GM21528 (cell line): ENCODE results near the gene BACH2.

Experiments used
- ATAC-seq: cut with Tn5 transposase; IDR thresholded peaks from one replicate; pipeline ENCODE4 v1.9.1; 2021; ENCODE audit warnings: mild to moderate bottlenecking, moderate library complexity; ENCODE audit not compliant: unreplicated experiment, low FRiP score

The BACH2 gene

GRCh38 chr6:90015883-90016282 is 280.8 kb downstream of the BACH2 start:
- no peak for ATAC-seq

- ATAC-seq: no peak
Measured at GRCh38 chr6:90008908-90009501, 287.6 kb downstream of the BACH2 start.

- ATAC-seq: no peak
Measured at GRCh38 chr6:90008189-90008907, 288.3 kb downstream of the BACH2 start.

- no peak for ATAC-seq
Measured at GRCh38 chr6:90005048-90005827, 291.4 kb downstream of the BACH2 start.

DNA sequence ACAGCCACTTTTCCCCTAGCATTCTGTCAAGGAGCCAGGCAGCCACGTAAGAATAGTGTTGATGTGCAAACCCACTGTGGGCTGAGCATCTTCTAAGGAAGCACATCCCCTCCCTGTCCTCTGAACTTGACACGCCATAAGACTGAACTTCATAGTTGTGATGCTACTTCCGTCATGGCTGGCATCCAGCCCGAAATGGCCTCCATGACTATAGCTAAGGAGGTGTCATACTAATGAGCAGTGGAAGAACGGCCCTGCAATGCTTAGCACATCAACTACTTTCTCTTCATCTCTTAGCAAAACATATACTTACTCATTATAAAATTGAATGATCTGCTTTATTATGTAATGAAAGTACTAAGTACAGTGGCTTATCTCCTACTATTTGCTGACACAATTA is 292.1 kb downstream of the BACH2 start:
- no peak for ATAC-seq

- ATAC-seq: no peak
Measured at GRCh38 chr6:90003941-90004340, 292.7 kb downstream of the BACH2 start.

DNA sequence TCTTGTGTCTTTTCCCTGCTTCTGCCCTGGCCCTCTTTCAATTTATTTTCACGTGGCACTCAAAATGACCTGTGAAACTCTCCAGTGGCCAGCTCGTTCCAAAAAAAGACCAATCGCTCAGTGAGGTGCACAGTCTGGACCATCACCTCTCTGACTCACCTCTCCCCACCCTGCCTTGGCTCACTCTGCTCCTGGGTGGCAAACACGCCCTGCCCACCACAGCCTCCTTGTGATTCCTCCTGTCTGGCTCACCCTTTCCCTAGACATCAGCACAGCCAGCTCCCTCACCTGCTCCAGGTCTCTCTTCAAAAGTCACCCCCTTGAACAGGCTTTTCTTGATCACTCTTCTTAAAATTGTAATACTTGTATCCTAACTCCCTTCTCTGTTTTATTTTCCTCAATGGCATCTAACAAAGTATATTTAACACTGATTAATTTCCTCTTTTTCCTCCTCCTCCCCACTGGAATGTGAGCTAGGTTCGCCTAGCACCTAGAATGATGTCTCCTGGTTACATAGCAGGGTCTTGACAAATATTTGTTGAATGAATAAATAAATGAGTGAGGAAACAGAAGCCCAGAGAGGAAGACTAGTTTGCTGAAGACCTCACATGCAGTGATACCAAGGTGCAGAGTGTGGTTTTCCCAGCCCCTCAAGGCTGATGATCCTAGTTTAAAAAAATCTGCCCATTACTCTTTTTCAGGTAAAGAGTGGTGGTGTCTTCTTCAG is 293.4 kb downstream of the BACH2 start:
- no peak for ATAC-seq

DNA sequence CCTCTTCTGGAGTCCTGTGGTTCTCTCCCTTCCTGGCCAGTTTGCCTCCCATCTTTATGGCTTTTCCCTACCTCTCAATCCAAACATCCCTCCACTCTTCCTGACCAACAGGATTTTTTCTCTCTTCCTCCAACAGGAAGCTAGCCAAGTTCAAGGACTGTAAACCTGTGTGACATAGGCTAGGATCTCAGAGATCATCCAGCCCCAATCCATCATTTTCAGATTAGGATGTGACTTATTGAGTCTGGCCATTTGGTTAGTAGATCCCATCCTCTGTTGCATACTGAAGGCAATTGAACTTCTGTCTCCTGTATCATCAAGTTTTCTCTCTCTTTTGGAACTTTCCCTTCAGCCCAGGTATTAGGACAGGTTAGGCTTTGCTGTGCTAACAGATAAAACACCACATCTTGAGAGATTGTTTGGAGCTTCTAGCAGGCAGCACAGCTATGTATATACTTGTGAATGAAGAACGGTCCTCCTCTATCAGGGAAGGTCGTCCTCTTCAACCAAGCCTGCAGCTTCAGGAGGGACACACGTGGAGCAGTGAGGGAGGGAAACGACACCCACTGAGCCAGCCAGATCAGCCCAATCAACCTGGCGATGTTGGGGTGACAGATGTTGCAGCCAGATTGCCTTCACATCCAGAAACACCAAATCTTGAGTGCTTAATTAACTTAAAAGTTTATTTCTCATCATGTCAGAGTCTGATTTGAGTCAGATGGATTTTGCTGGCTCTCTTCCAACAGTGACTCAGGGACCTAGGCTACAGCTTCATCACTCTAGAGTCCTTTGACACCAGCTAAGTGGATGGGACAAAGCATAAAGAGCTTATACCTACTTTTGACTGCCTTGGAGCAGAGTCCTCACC is 295.5 kb downstream of the BACH2 start:
- ATAC-seq: no peak

DNA sequence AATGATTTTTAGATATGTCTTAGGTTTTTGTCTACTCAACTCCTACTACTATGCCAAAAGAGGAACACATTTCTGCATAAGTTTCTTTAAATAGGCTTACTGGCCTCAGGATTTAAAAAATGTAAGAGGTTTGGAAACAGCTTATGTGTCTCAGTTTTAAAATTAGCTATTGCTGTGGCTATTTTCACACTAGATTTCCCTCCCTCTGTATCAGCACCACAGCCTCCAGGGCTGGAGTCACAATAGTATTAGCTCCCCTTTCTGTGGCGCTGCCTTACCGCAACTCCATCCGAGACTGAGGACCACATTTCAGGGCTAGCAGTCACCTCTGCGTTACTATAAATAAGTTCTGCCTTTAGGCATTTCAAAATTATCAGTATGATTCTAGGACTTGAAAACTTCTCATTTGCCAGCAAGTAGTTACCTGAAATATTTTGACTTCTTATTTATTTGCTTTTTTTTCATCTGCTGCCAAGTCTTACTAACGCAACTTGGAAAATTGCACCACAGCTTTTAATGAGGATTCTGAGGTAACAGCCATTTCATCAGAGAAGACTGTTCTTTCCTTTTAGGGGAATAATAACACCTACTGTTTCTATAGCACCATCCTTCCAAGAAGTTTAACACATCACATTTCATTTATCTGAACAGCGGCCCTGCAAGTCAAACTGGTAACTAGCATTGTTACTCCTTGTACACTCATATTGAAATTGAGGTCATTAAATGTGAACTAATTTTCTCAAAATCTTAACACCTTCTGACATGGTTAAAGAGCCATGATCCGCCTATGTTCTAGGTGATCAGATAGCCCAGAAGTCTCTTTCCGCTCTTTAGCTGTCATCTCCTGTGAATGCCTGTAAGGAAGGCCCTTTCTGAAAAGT is 296.5 kb downstream of the BACH2 start:
- ATAC-seq: no peak

DNA sequence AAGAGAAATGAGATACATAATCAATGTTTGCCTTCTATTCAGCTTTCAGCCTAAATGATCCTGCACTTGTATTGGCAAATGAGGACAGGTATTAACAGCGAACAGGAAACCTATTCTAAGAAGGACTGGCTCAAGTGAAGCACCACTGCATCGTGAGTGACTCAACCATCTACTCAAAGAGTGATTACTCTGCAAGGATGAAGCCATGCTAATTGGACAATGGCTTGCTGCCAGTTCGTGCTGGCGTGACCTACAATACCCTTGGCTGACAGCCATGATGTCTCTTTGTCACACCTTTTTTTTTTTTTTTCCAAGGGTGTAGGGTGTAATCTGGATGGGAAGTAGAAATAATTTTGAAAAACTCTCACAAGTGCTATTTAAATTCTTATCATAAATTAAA is 297.5 kb downstream of the BACH2 start:
- ATAC-seq: no peak

GRCh38 chr6:89997456-89998445 is 298.9 kb downstream of the BACH2 start:
- no peak for ATAC-seq

DNA sequence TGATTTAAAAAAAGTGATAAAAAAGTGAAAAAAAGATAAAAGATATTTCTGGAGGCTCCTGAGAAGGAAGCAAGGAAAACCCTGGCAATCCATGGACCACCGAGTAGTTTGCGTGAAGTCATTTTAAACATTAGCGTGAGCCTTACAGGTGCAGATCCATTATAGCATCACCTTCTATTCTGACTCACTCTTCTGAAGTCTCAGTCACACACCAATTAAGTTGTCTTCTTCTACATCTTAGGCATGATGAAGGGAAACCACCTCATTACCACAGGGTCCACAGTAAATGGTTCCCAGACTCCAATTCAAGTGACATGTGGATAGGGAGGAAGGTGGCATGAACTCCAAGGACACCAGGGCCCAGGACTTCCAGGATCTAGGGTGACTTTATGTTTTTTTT is 303.2 kb downstream of the BACH2 start:
- ATAC-seq: no peak

DNA sequence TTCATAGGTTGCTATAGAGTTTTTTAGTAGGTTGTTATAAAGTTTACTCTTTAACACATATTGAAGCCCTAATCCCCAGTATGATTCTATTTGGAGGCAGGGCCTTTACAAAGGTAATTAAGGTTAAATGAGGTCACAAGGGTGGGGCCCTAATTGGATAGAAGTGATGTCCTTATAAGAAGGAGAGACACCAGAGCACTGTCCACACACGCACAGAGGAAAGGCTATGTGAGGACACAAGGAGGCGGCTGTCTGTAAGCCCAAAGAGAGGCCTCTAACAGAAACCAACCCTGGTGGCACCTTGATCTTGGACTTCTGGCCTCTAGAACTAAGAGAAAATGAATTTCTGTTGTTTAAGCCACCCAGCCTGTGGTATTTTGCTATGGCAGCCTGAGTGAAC is 303.8 kb downstream of the BACH2 start:
- no peak for ATAC-seq

DNA sequence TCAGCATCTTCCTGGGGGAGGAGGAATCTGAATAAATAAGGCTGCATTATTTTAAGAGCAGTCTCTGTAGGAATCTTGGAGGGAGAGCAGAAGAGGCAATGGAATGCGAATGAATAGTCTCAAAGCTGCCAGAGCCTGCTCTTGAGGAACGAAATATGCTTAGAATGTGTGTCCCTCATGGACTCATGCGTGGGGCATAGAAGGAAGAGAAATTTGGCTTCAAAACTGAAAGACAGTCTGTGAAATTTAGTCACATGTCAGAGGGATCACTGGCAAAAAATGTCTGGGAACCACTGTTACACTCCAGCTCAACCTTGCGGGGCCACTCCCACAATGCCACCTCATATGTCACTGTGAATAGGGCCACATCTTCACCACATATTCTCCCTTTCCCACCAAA is 306.9 kb downstream of the BACH2 start:
- ATAC-seq: no peak

DNA sequence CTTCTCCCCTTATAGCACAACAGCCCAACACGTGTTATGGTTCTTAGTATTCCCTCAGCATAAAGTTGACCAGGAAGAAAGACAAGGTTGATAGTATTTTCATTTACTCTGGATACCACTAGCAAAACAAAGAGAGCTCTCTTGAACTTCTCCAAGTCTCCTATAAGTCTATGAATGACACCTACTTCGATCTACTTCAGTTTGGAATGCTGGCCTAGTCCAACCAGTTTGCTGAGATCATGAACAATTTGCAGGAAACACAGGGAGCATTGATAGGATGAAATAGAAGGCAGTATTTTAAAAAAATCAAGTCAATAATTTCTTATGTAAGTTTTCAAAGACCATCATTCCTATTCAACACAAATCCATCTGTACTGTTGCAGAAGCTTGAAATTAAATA is 308.8 kb downstream of the BACH2 start:
- no peak for ATAC-seq

DNA sequence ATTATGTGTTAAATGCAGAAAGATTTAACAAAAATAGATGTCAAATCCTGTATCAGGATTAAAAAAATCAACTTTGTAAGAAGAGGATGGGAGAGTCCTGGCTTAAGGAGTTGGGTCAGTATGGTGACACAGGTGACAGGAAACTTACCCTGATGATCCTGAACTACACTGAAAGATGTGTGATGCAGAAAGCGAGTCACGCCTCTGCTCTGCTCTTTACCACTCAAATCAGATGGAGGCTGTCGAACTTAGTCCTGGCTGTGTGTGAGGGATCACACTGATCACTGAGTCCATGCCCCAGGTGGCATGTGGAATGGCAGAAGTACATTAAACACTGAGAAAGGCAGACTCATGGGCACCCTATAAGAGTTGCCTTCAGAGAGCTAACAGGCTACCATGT is 309.5 kb downstream of the BACH2 start:
- no peak for ATAC-seq

- no peak for ATAC-seq
Measured at GRCh38 chr6:89986650-89987074, 310.0 kb downstream of the BACH2 start.
